ENCODE measurements around the gene CNNM4. TPM values are rescaled to one million over a fixed set of nuclear protein-coding genes. Genes with fewer than 3 reads are reported as not detected.

Gene CNNM4
- total RNA-seq, 1 donor from 2014 or later = 5.8 TPM

- H3K27me3 ChIP-seq (ENCODE audit: insufficient read depth, low read length) = no peaks in the 10 kb centered on the region
- H4K20me1 ChIP-seq (ENCODE audit: insufficient read depth, low read length) = no peaks in the 10 kb centered on the region
- TF ChIP-seq EZH2 (IDR thresholded peaks at IDR 0.05; ENCODE audit: insufficient read depth, low read length) = no peak
- no peak for TF ChIP-seq CTCF (IDR thresholded peaks at IDR 0.05; ENCODE audit: insufficient read depth, low read depth, low read length)
- H3K79me2 ChIP-seq (ENCODE audit: insufficient read depth, low read length) = no peaks in the 10 kb centered on the region
- H3K27me3 Mint-ChIP-seq (ENCODE audit: low read depth, unreplicated experiment) = no peaks in the 10 kb centered on the region
- DNase-seq (ENCODE audit: low read depth) = no peak
- no peaks in the 10 kb centered on the region for H3K36me3 ChIP-seq (ENCODE audit: insufficient read depth, low read length)
- no peak overlapping the region for H3K4me3 ChIP-seq (ENCODE audit: insufficient read depth, low read depth, low read length)
- H3K4me3 Mint-ChIP-seq (ENCODE audit: unreplicated experiment) = no peak overlapping the region
- peaks cover 5% of the 10 kb centered on the region for H3K4me1 ChIP-seq (ENCODE audit: insufficient read depth, low read length)
- H2AFZ ChIP-seq (ENCODE audit: low read depth, low read length) = no peak overlapping the region
- H3K27ac Mint-ChIP-seq (ENCODE audit: unreplicated experiment) = no peak overlapping the region
- H3K36me3 Mint-ChIP-seq (ENCODE audit: low read depth, unreplicated experiment) = peaks cover 16% of the 10 kb centered on the region
- no peaks in the 10 kb centered on the region for H3K9me3 Mint-ChIP-seq (ENCODE audit: unreplicated experiment)
- H3K4me2 ChIP-seq (ENCODE audit: low read length) = no peak overlapping the region
- H3K9me3 ChIP-seq (ENCODE audit: insufficient read depth, low read depth, low read length) = no peaks in the 10 kb centered on the region
- H3K9ac ChIP-seq (ENCODE audit: low read length) = no peak overlapping the region
- H3K27ac ChIP-seq (ENCODE audit: low read depth, low read length) = no peak overlapping the region
- H3K4me1 Mint-ChIP-seq (ENCODE audit: low read depth, unreplicated experiment) = no peaks in the 10 kb centered on the region
- no peak for FAIRE-seq
These were observed 81.9 kb downstream of the CNNM4 start for GRCh38 chr2:96842600-96842999.

- no peak within 1 kb of the TSS for H3K27ac Mint-ChIP-seq (ENCODE audit: unreplicated experiment)
- no peaks in the 10 kb centered on the region for H3K9me3 Mint-ChIP-seq (ENCODE audit: unreplicated experiment)
- no peak for DNase-seq (ENCODE audit: low read depth)
- H3K27me3 Mint-ChIP-seq (ENCODE audit: low read depth, unreplicated experiment) = no peaks in the 10 kb centered on the region
- H3K4me1 ChIP-seq (ENCODE audit: insufficient read depth, low read length) = peaks cover 5% of the 10 kb centered on the region
- H3K36me3 Mint-ChIP-seq (ENCODE audit: low read depth, unreplicated experiment) = peaks cover 16% of the 10 kb centered on the region
- no peak within 1 kb of the TSS for H3K4me3 ChIP-seq (ENCODE audit: insufficient read depth, low read depth, low read length)
- no peak within 1 kb of the TSS for H2AFZ ChIP-seq (ENCODE audit: low read depth, low read length)
- no peak within 1 kb of the TSS for H3K27ac ChIP-seq (ENCODE audit: low read depth, low read length)
- H3K9me3 ChIP-seq (ENCODE audit: insufficient read depth, low read depth, low read length) = no peaks in the 10 kb centered on the region
- TF ChIP-seq EZH2 (IDR thresholded peaks at IDR 0.05; ENCODE audit: insufficient read depth, low read length) = no peak
- no peak for TF ChIP-seq CTCF (IDR thresholded peaks at IDR 0.05; ENCODE audit: insufficient read depth, low read depth, low read length)
- no peak within 1 kb of the TSS for H3K4me3 Mint-ChIP-seq (ENCODE audit: unreplicated experiment)
- FAIRE-seq = no peak
- H3K4me1 Mint-ChIP-seq (ENCODE audit: low read depth, unreplicated experiment) = no peaks in the 10 kb centered on the region
- H3K9ac ChIP-seq (ENCODE audit: low read length) = no peak within 1 kb of the TSS
- no peaks in the 10 kb centered on the region for H3K36me3 ChIP-seq (ENCODE audit: insufficient read depth, low read length)
- H3K27me3 ChIP-seq (ENCODE audit: insufficient read depth, low read length) = no peaks in the 10 kb centered on the region
- no peaks in the 10 kb centered on the region for H4K20me1 ChIP-seq (ENCODE audit: insufficient read depth, low read length)
- no peaks in the 10 kb centered on the region for H3K79me2 ChIP-seq (ENCODE audit: insufficient read depth, low read length)
- H3K4me2 ChIP-seq (ENCODE audit: low read length) = no peak within 1 kb of the TSS
These were observed 83.0 kb downstream of the CNNM4 start, which contains the start of gene ANKRD23 for GRCh38 chr2:96843538-96844268. ANKRD23 (minus strand) TSS chr2:96844021; CDS start chr2:96843992, 29 bp downstream.

GRCh38 chr2:96844405-96844808 is 83.7 kb downstream of the CNNM4 start:
- Mint-ChIP-seq H3K9me3 (ENCODE audit: unreplicated experiment) (no peaks in the 10 kb centered on the region), H3K36me3 (ENCODE audit: low read depth, unreplicated experiment) (peaks cover 16% of the 10 kb centered on the region), H3K27ac (ENCODE audit: unreplicated experiment) (no peak overlapping the region), H3K4me3 (ENCODE audit: unreplicated experiment) (no peak overlapping the region), H3K27me3 (ENCODE audit: low read depth, unreplicated experiment) (no peaks in the 10 kb centered on the region), H3K4me1 (ENCODE audit: low read depth, unreplicated experiment) (no peaks in the 10 kb centered on the region)
- Histone ChIP-seq H3K27ac (ENCODE audit: low read depth, low read length) (no peak overlapping the region), H3K9ac (ENCODE audit: low read length) (no peak overlapping the region), H3K9me3 (ENCODE audit: insufficient read depth, low read depth, low read length) (no peaks in the 10 kb centered on the region), H3K36me3 (ENCODE audit: insufficient read depth, low read length) (no peaks in the 10 kb centered on the region), H4K20me1 (ENCODE audit: insufficient read depth, low read length) (no peaks in the 10 kb centered on the region), H3K4me1 (ENCODE audit: insufficient read depth, low read length) (peaks cover 3% of the 10 kb centered on the region), H3K4me3 (ENCODE audit: insufficient read depth, low read depth, low read length) (no peak overlapping the region), H3K4me2 (ENCODE audit: low read length) (no peak overlapping the region), H3K79me2 (ENCODE audit: insufficient read depth, low read length) (no peaks in the 10 kb centered on the region), H3K27me3 (ENCODE audit: insufficient read depth, low read length) (no peaks in the 10 kb centered on the region), H2AFZ (ENCODE audit: low read depth, low read length) (no peak overlapping the region)
- no peak for TF ChIP-seq CTCF (IDR thresholded peaks at IDR 0.05; ENCODE audit: insufficient read depth, low read depth, low read length)
- TF ChIP-seq EZH2 (IDR thresholded peaks at IDR 0.05; ENCODE audit: insufficient read depth, low read length) = no peak
- no peak for DNase-seq (ENCODE audit: low read depth)
- no peak for FAIRE-seq
